Motor neuron (in vitro differentiated cells): Measurements from ENCODE around the gene SLCO1A2. TPM values are rescaled to one million over a fixed set of nuclear protein-coding genes. Genes with fewer than 3 reads are reported as not detected.
"Not testable (repeated sequence)": the region's sequence is repeated elsewhere in the genome, so short reads cannot be mapped to it uniquely, and the experiment has no call there.

Source experiments
- ATAC-seq, 8 experiments: fragments of 200-7000 bp; cut with Tn5 transposase; replicated peaks in 6 of 8; 2 replicates each; pipeline ENCODE4 v1.8.0; 2021; ENCODE audit warnings: mild to moderate bottlenecking in 8 of 8, moderate library complexity in 8 of 8
- H3K27ac ChIP-seq, 2 donors: fragments of 250-450 bp; sonication (Bioruptor Pico); 2 replicates each; pipeline ENCODE4 v1.9.0; 2021; ENCODE audit warnings: antibody characterized with exemption in 2 of 2, mild to moderate bottlenecking in 2 of 2, moderate library complexity in 1 of 2
- H3K4me1 ChIP-seq, 2 donors: fragments of 250-450 bp; sonication (Bioruptor Pico); replicated peaks in 1 of 2; 2 replicates each; pipeline ENCODE4 v1.6.1; 2021; ENCODE audit warnings: antibody characterized with exemption in 2 of 2, mild to moderate bottlenecking in 2 of 2, moderate library complexity in 1 of 2
- H3K4me3 ChIP-seq, 5 donors: fragments of 250-450 bp; sonication (Bioruptor Pico); 2 replicates each; pipeline ENCODE4 v1.9.0; 2021; ENCODE audit warnings: antibody characterized with exemption in 5 of 5, mild to moderate bottlenecking in 5 of 5, moderate library complexity in 4 of 5
- WGBS, 10 experiments: fragments of 450-650 bp; shearing (Covaris generic); methylation state at CpG; one replicate each; pipeline ENCODE4 v1.0.0; 2022; 5-methylcytosine and 5-hydroxymethylcytosine counted together
- in situ Hi-C, 9 experiments: fragments of 400-800 bp; cut with MboI; loops; one replicate each; pipeline ENCODE4 v1.15.0; 2021; ENCODE audit warnings: low sequenced_read_pairs in 9 of 9, low pct_unique_long_range_greater_than_20kb in 2 of 9; ENCODE audit not compliant: unreplicated experiment in 9 of 9
- total RNA-seq, 8 experiments: library from RNA; unstranded; fragments of 300-600 nt; gene quantifications; 2 replicates each; pipeline versions ENCODE4 v1.2.3 to v1.2.4, GENCODE V29; 2022

SLCO1A2 gene
- 10 to 100 TPM in 2 of 8 experiments, 1 to 10 TPM in 6; 1.8 to 17.3 (median 6.9) TPM for total RNA-seq

DNA sequence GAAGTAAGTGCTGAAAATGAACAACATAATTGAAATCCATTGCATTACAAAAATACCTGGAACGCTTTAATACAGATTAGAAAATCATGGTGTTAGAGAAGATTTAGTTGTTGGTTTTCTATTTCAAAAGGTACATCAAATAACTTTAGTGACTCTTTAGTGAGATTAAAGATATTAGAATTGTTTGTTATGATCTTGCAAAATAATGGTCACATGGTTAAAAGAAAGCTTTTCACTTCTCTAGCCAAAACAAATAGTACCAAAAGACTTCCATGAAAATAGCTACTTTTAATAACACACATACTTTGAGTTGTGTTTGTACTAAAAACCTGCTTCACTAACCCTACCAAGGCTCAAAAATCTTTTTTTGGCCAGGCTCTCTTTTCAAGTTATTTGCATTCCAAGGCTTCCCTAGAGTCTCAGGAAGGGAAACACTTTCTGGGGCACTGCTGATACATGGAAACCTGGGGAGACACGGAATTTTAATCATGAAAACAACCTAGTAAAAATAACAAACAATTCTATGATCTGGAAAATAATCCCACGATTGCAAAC lies at the start of gene SLCO1A2:
Gene SLCO1A2, minus strand, starts transcription at position 147 of the 555 bp plus-strand sequence. CDS start 270 bp downstream, outside the sequence.
- Histone ChIP-seq H3K4me3 (no peak within 1 kb of the TSS), H3K27ac (no peak within 1 kb of the TSS), H3K4me1 (no peaks in the 10 kb centered on the region)
- 5 to 100% (median 67%) methylated on average over 1 to 3 of the region's 3 CpGs for WGBS, 10 experiments
- in situ Hi-C loops = no loop called here
- ATAC-seq = no peak

- no peak for ATAC-seq
- H3K4me3 ChIP-seq = no peak overlapping the region
- in situ Hi-C loops = no loop called here
- H3K4me1 ChIP-seq = no peaks in the 10 kb centered on the region
- no peak overlapping the region for H3K27ac ChIP-seq
- WGBS, 10 experiments = 58 to 100% (median 94%) methylated on average over 2 of the region's 2 CpGs; no CpG with 5 or more reads in 1 of the 10 experiments
These were observed 49.5 kb upstream of the SLCO1A2 start for GRCh38 chr12:21384261-21384660.

DNA sequence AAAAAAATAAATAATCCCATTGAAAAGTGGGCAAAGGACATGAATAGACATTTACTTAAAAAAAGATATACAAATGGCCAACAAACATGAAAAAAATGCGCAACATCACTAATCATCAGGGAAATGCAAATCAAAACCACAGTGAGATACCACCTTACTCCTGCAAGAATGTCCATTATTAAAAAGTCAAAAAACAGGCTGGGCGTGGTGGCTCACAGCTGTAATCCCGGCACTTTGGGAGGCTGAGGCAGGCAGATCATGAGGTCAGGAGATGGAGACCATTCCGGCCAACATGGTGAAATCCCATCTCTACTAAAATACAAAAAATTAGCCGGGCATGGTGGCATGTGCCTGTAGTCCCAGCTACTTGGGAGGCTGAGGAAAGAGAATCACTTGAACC lies 46.6 kb upstream of the SLCO1A2 start:
- H3K4me3 ChIP-seq, H3K4me1 ChIP-seq, in situ Hi-C loops, H3K27ac ChIP-seq: not testable (repeated sequence)
- 6 to 100% (median 92%) methylated on average over 1 to 5 of the region's 5 CpGs for WGBS, 10 experiments
- peak in 2 of 8 experiments; percentile 55 to 89 for ATAC-seq

DNA sequence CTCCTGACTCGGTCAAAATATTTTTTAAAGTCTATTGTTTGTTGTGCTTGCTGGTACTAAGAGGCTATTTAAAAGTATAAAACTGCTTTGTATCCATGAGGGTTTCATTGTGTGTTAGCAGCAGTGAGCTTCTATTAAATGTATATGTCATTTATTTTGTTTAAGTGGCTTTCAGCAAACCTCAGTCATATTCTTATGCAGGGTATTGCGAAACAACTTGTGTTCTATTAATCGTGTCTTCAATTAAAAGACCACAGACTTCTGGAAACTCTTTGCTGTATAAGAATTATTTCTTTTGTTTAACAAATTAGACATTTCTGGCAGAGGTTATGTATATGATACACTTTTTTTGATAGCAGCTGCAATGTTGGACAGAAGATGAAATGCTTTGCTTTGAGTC lies 44.5 kb upstream of the SLCO1A2 start:
- Histone ChIP-seq H3K4me1 (no peaks in the 10 kb centered on the region), H3K4me3 (no peak overlapping the region), H3K27ac (no peak overlapping the region)
- in situ Hi-C loops = no loop called here
- ATAC-seq = no peak
- 36 to 100% (median 87%) methylated on average over 1 to 3 of the region's 3 CpGs; no CpG with 5 or more reads in 1 of the 10 experiments for WGBS, 10 experiments

- no peak within 1 kb of the TSS for H3K4me3 ChIP-seq
- no peak for ATAC-seq
- WGBS, 10 experiments = 43 to 100% (median 85%) methylated on average over 1 to 2 of the region's 2 CpGs
These were observed 37.9 kb upstream of the SLCO1A2 start, which contains the start of gene IAPP for GRCh38 chr12:21372602-21373001. Gene IAPP (plus strand): TSS chr12:21372902. CDS start chr12:21373352, 450 bp downstream.

DNA sequence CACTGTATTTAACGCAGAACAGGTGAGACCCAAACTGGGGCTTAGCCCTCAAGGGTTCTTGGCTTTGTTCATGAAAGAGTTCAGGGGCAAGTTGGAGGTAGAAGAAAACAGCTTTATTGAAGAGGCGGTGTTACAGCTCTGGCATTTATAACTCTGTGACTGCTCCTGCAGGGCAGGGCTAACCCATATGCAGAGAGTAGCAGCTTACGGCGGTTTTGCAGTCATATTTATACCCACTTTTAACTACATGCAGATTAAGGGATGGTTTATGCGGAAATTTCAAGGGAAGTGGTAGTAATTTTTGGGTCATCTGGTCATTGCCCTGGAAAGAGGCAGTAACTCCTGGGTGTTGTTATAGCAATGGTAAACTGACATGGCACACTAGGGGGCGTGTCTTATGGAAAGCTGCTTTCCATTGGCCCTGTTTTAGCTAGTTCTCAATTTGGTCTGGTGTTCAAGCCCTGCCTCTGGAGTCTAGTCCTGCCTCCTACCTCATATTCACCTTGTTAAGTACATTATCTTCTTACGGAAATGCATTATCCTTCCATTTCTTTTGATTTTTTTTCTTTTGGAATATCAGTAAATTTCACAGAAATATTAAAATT lies 36.2 kb upstream of the SLCO1A2 start:
- Histone ChIP-seq H3K4me3 (no peak overlapping the region), H3K27ac (no peak overlapping the region), H3K4me1 (peaks cover 0 to 2% of the 10 kb centered on the region in 2 donors)
- in situ Hi-C loops = no loop called here
- peak in 3 of 8 experiments; percentile 97 to 99 (median 98) for ATAC-seq
- WGBS, 10 experiments = 0 to 100% (median 86%) methylated on average over 2 to 7 of the region's 7 CpGs

More at GRCh38 chr12:21372602-21373001, 37.9 kb upstream of the SLCO1A2 start, which contains the start of gene IAPP:
- no peaks in the 10 kb centered on the region for H3K4me1 ChIP-seq
- no peak within 1 kb of the TSS for H3K27ac ChIP-seq
- in situ Hi-C loops = no loop called here

DNA sequence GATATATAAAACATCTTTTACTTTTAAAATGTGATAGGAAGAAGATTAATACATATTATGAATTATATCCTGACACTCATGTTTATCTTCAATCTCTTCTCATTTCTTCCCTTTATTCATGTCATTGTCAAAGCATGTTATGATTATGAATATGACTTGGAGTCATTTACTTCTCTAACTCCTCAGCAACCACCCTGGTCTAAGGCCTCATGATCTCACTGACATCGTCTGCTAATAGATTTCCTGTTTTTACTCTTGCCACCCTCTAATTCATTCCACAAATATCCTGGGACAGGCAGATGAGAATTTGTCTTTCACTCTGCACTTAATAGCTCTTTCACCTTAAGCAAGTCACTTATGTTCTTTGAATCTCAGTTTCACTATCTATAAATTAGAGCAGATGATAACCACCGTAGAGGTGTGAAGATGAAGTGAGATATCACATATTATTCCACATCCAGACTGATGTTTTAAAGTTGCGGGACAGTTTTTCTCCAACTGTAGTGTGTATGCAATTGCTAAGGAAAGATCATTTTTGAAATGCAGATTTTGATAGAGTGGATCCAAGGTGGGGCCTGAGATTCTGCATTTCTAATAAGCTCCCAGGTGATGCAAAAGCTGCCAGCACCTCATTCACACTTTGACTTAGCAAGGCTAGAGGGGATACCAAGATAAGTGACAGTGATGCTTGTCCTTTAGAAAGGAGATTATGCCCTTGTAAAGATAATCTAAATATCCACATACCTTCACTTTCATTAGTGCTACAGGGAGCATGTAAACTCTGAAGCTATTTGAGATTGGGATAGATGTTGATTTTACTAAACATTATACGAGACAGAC lies 34.6 kb upstream of the SLCO1A2 start:
- ATAC-seq = no peak
- WGBS, 10 experiments = 11 to 90% (median 71%) methylated on average over 1 to 4 of the region's 4 CpGs; no CpG with 5 or more reads in 1 of the 10 experiments
- Histone ChIP-seq H3K4me1 (peaks cover 0 to 2% of the 10 kb centered on the region in 2 donors), H3K27ac (no peak overlapping the region), H3K4me3 (no peak overlapping the region)
- in situ Hi-C loops = no loop called here

- H3K27ac ChIP-seq, H3K4me3 ChIP-seq, in situ Hi-C loops, H3K4me1 ChIP-seq, ATAC-seq: not testable (repeated sequence)
- 61 to 85% (median 80%) methylated on average over 2 to 10 of the region's 10 CpGs; no CpG with 5 or more reads in 7 of the 10 experiments for WGBS, 10 experiments
These were observed 25.9 kb upstream of the SLCO1A2 start for GRCh38 chr12:21360632-21361031.

DNA sequence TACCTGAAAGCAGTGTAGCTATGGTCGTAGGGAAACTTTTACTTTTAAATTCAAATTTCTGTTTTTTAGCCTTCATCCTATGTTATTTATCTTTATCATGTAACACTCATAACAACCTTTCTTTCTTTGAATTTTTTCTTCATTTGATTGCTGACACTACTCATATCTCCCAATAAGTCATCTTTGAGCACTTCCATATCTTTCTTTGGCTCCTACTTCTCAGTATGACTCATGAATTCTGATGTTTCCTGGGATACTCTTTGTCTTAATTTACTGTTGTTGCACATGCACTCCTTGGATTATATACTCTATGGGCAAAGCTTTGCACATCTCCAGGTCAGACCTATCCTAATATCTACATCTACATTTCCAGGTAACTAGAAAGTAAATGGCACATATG lies 19.9 kb upstream of the SLCO1A2 start:
- in situ Hi-C loops = no loop called here
- ATAC-seq = no peak
- no peak overlapping the region for H3K27ac ChIP-seq
- no peak overlapping the region for H3K4me3 ChIP-seq
- H3K4me1 ChIP-seq = no peaks in the 10 kb centered on the region
- 38 to 90% (median 70%) methylated on average over 1 of the region's 1 CpG; no CpG with 5 or more reads in 2 of the 10 experiments for WGBS, 10 experiments

GRCh38 chr12:21353948-21354347 lies 19.2 kb upstream of the SLCO1A2 start:
- WGBS, 10 experiments = 33 to 100% (median 92%) methylated on average over 1 to 4 of the region's 4 CpGs
- in situ Hi-C loops = no loop called here

GRCh38 chr12:21353487-21353886 lies 18.8 kb upstream of the SLCO1A2 start:
- ATAC-seq = no peak
- H3K4me1 ChIP-seq = no peaks in the 10 kb centered on the region
- WGBS, 10 experiments = 17 to 100% (median 80%) methylated on average over 1 of the region's 1 CpG; no CpG with 5 or more reads in 1 of the 10 experiments
- no peak overlapping the region for H3K4me3 ChIP-seq
- in situ Hi-C loops = no loop called here
- no peak overlapping the region for H3K27ac ChIP-seq

More at GRCh38 chr12:21353948-21354347, 19.2 kb upstream of the SLCO1A2 start:
- Histone ChIP-seq H3K4me3 (no peak overlapping the region), H3K27ac (no peak overlapping the region), H3K4me1 (no peaks in the 10 kb centered on the region)
- ATAC-seq = no peak

DNA sequence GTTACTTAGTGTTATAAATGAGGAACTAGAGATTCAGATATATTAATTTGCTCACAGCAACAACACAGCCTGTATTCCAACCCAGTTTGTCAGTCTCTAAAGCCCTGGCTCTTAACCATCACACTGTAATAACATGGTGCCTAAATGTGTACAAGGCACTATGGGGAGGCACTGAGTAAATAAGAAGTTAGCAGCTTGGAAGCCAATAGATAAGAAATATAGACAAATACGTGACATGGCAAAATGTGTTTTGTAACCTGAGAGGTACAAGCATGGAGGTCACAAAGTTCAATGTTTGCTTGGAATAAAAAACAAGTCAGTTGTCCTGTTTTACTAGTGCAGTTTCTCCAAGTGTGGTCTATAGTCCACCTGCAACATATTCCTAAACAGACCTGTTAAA lies 16.3 kb upstream of the SLCO1A2 start:
- no peak for ATAC-seq
- Histone ChIP-seq H3K4me3 (no peak overlapping the region), H3K27ac (no peak overlapping the region), H3K4me1 (no peaks in the 10 kb centered on the region)
- in situ Hi-C loops = no loop called here
- WGBS, 10 experiments = 80 to 100% (median 100%) methylated on average over 1 of the region's 1 CpG; no CpG with 5 or more reads in 2 of the 10 experiments
